WTC11 (cell line): ENCODE data around the gene ATP2C1. TPM values are rescaled to one million over a fixed set of nuclear protein-coding genes. Genes with fewer than 3 reads are reported as not detected.

Experiments
- CBFB ChIP-seq: sonication (generic); formaldehyde crosslinking; IDR thresholded peaks from 2 replicates; pipeline ENCODE4 v1.8.1; 2022; ENCODE audit warnings: mild to moderate bottlenecking, low read depth, missing genetic modification reagents
- CREB1 ChIP-seq: sonication (generic); formaldehyde crosslinking; IDR thresholded peaks from 2 replicates; pipeline ENCODE4 v1.8.0; 2023; ENCODE audit warnings: mild to moderate bottlenecking, missing genetic modification reagents
- ELF4 ChIP-seq: sonication (generic); formaldehyde crosslinking; IDR thresholded peaks from 2 replicates; pipeline ENCODE4 v1.8.1; 2022; ENCODE audit warnings: low read depth, mild to moderate bottlenecking, moderate library complexity, missing genetic modification reagents
- ESRRA ChIP-seq: sonication (generic); formaldehyde crosslinking; IDR thresholded peaks from 2 replicates; pipeline ENCODE4 v1.8.1; 2022; ENCODE audit warnings: mild to moderate bottlenecking, missing genetic modification reagents, borderline replicate concordance
- HMGA2 ChIP-seq: fragments of 250-450 bp; sonication (Bioruptor Pico); IDR thresholded peaks from 2 replicates; pipeline ENCODE4 v1.4.0; 2021; ENCODE audit warnings: mild to moderate bottlenecking, moderate library complexity
- IRF2 ChIP-seq: sonication (generic); formaldehyde crosslinking; IDR thresholded peaks from 2 replicates; pipeline ENCODE4 v1.8.0; 2022; ENCODE audit warnings: low read depth, missing genetic modification reagents, borderline replicate concordance
- KAT7 ChIP-seq: sonication (generic); formaldehyde crosslinking; IDR thresholded peaks from 2 replicates; pipeline ENCODE4 v1.8.1; 2023; ENCODE audit warnings: missing genetic modification reagents, mild to moderate bottlenecking, borderline replicate concordance
- MXD4 ChIP-seq: fragments of 250-450 bp; sonication (Bioruptor Pico); IDR thresholded peaks from 2 replicates; pipeline ENCODE4 v1.8.0; 2021; ENCODE audit warnings: mild to moderate bottlenecking, moderate library complexity, borderline replicate concordance
- MYBL2 ChIP-seq: sonication (generic); formaldehyde crosslinking; IDR thresholded peaks from 2 replicates; pipeline ENCODE4 v1.8.1; 2023; ENCODE audit warnings: mild to moderate bottlenecking, moderate library complexity, missing genetic modification reagents
- NFYB ChIP-seq: sonication (generic); formaldehyde crosslinking; conservative IDR thresholded peaks from 2 replicates; pipeline ENCODE4 v1.8.0; 2022; ENCODE audit warnings: low read depth, missing genetic modification reagents
- SOX15 ChIP-seq: fragments of 250-450 bp; sonication (Bioruptor Pico); IDR thresholded peaks from 2 replicates; pipeline ENCODE4 v1.9.0; 2021; ENCODE audit warnings: mild to moderate bottlenecking
- TEAD1 ChIP-seq: sonication (generic); formaldehyde crosslinking; IDR thresholded peaks from 2 replicates; pipeline ENCODE4 v1.8.0; 2022; ENCODE audit warnings: mild to moderate bottlenecking, missing genetic modification reagents
- ZNF232 ChIP-seq: sonication (generic); formaldehyde crosslinking; IDR thresholded peaks from 2 replicates; pipeline ENCODE4 v1.8.0; 2022; ENCODE audit warnings: mild to moderate bottlenecking, missing genetic modification reagents
- ZNF671 ChIP-seq: fragments of 250-450 bp; sonication (Bioruptor Pico); IDR thresholded peaks from 2 replicates; pipeline ENCODE4 v1.8.0; 2021; ENCODE audit warnings: mild to moderate bottlenecking
- total RNA-seq: library from RNA; stranded (reverse); gene quantifications from 3 replicates; pipeline ENCODE4 v1.2.3, GENCODE V29; 2021
- TF ChIP-seq, protein P1 (sequence below): sonication (generic); formaldehyde crosslinking; IDR thresholded peaks from 2 replicates; pipeline ENCODE4 v1.8.1; 2022; ENCODE audit warnings: low read depth, missing genetic modification reagents, borderline replicate concordance
- TF ChIP-seq, protein P2 (sequence below): fragments of 250-450 bp; sonication (Bioruptor Pico); conservative IDR thresholded peaks from 2 replicates; pipeline ENCODE4 v1.9.0; 2021; ENCODE audit warnings: mild to moderate bottlenecking
- TF ChIP-seq, protein P3 (sequence below): sonication (generic); formaldehyde crosslinking; IDR thresholded peaks from 2 replicates; pipeline ENCODE4 v1.8.1; 2022; ENCODE audit warnings: mild to moderate bottlenecking, missing genetic modification reagents, moderate library complexity, borderline replicate concordance
- TF ChIP-seq, protein P4 (sequence below): sonication (generic); formaldehyde crosslinking; IDR thresholded peaks from 2 replicates; pipeline ENCODE4 v1.8.1; 2022; ENCODE audit warnings: mild to moderate bottlenecking, moderate library complexity, missing genetic modification reagents
- TF ChIP-seq, protein P5 (sequence below): fragments of 200-600 bp; IDR thresholded peaks from 2 replicates; pipeline ENCODE4 v1.8.0; 2022; ENCODE audit warnings: antibody characterized with exemption
- TF ChIP-seq, protein P6 (sequence below): sonication (generic); formaldehyde crosslinking; IDR thresholded peaks from 2 replicates; pipeline ENCODE4 v1.8.1; 2023; ENCODE audit warnings: mild to moderate bottlenecking, missing genetic modification reagents, moderate library complexity
- TF ChIP-seq, protein P7 (sequence below): sonication (generic); formaldehyde crosslinking; IDR thresholded peaks from 2 replicates; pipeline ENCODE4 v1.8.0; 2022; ENCODE audit warnings: mild to moderate bottlenecking, missing genetic modification reagents
- TF ChIP-seq, protein P8 (sequence below): sonication (generic); formaldehyde crosslinking; IDR thresholded peaks from 2 replicates; pipeline ENCODE4 v1.8.0; 2023; ENCODE audit warnings: missing genetic modification reagents
- TF ChIP-seq, protein P9 (sequence below): sonication (generic); formaldehyde crosslinking; IDR thresholded peaks from 2 replicates; pipeline ENCODE4 v1.8.0; 2022; ENCODE audit warnings: mild to moderate bottlenecking, missing genetic modification reagents
- TF ChIP-seq, protein P10 (sequence below): fragments of 250-450 bp; sonication (Bioruptor Pico); IDR thresholded peaks from 2 replicates; pipeline ENCODE4 v1.8.0; 2021; ENCODE audit warnings: mild to moderate bottlenecking
- TF ChIP-seq, protein P11 (sequence below): sonication (generic); formaldehyde crosslinking; conservative IDR thresholded peaks from 2 replicates; pipeline ENCODE4 v1.8.1; 2022; ENCODE audit warnings: mild to moderate bottlenecking, missing genetic modification reagents

ATP2C1 gene
- total RNA-seq, 1 experiment from 2014 or later = 62.5 TPM

DNA sequence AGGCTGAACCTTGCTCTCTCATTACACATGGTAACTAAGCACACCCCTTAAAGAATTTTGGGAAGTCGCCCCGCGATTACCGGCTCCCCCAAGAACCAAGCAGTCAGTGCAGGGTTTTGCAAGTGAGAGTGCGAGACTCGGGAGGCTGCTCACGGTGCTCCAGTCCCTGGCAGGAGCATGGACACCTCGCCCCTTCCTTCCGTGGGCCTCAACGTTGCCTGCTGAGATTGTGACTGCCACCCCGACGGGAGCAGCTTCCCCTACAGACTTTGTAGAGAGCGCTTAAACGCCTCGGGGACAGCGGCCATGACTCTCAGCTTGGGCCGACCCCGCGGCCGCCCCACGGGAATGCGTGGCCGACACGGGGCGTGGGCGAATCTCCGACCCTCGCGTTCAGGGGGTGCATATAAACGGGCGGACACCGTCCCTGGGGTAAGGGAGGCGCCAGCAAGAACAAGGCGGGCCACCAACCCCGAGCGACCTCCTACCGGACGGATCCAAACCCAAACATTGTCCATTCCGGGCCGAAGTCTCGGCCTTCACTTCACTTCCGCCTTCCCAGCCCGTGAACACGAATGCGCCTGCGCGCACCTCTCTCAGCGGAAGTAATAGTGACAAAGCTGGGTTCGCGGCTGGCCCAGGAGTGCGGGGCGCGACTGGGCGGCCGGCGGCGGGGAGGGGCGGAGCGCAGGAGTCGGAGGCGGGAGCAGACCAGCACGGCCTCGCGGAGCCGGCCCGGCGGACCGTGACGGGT lies at the start of gene ATP2C1 (continued):
- TF ChIP-seq, protein P1, sequence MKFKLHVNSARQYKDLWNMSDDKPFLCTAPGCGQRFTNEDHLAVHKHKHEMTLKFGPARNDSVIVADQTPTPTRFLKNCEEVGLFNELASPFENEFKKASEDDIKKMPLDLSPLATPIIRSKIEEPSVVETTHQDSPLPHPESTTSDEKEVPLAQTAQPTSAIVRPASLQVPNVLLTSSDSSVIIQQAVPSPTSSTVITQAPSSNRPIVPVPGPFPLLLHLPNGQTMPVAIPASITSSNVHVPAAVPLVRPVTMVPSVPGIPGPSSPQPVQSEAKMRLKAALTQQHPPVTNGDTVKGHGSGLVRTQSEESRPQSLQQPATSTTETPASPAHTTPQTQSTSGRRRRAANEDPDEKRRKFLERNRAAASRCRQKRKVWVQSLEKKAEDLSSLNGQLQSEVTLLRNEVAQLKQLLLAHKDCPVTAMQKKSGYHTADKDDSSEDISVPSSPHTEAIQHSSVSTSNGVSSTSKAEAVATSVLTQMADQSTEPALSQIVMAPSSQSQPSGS (CRISPR knock-in tag) = no peak
- TF ChIP-seq ELF4 (CRISPR knock-in tag) (no peak), ZNF232 (peak; percentile 68; the same call in 1 of the 2 replicates), CBFB (no peak), HMGA2 (CRISPR knock-in tag) (no peak), TEAD1 (CRISPR knock-in tag) (no peak), ZNF671 (CRISPR knock-in tag) (no peak), SOX15 (CRISPR knock-in tag) (no peak), MXD4 (CRISPR knock-in tag) (no peak), MYBL2 (peak; percentile 62), CREB1 (CRISPR knock-in tag) (no peak), IRF2 (CRISPR knock-in tag) (no peak), NFYB (0 out of 2 replicates have a peak, but pooled peaks have one; percentile 11), KAT7 (CRISPR knock-in tag) (peak; percentile 23; the same call in 1 of the 2 replicates), ESRRA (CRISPR knock-in tag) (no peak)
- TF ChIP-seq, protein P2, sequence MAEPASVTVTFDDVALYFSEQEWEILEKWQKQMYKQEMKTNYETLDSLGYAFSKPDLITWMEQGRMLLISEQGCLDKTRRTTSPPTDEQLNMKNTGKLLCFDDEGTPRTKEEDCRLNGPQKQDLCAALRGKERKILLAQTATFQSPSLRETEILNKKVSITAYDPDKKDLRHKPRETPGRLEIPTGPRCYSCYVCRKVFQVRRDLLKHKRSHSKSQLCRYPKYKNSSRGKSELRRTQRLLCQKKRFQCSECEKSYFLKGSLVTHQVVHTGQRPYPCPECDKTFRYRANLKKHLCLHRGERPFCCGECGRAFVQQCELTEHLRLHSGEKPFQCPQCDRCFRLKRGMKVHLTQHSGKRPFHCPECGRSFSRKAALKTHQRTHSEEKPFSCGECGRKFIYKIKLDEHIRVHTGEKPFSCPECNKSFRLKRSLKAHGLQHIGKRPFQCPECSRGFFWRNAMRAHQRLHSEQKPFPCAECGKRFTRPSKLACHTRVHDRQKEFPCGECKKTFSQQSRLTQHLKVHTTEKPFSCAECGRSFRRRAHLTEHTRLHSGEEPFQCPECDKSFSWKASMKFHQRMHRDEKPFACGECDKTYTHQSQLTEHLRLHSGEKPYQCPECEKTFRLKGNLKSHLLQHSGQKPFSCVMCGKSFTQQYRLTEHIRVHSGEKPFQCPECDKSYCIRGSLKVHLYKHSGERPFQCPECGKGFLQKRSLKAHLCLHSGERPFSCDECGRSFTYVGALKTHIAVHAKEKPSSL = no peak
- TF ChIP-seq, protein P3, sequence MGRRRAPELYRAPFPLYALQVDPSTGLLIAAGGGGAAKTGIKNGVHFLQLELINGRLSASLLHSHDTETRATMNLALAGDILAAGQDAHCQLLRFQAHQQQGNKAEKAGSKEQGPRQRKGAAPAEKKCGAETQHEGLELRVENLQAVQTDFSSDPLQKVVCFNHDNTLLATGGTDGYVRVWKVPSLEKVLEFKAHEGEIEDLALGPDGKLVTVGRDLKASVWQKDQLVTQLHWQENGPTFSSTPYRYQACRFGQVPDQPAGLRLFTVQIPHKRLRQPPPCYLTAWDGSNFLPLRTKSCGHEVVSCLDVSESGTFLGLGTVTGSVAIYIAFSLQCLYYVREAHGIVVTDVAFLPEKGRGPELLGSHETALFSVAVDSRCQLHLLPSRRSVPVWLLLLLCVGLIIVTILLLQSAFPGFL (CRISPR knock-in tag) = no peak
- TF ChIP-seq, protein P4, sequence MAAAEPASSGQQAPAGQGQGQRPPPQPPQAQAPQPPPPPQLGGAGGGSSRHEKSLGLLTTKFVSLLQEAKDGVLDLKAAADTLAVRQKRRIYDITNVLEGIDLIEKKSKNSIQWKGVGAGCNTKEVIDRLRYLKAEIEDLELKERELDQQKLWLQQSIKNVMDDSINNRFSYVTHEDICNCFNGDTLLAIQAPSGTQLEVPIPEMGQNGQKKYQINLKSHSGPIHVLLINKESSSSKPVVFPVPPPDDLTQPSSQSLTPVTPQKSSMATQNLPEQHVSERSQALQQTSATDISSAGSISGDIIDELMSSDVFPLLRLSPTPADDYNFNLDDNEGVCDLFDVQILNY = peak; percentile 71; the same call in 1 of the 2 replicates
- TF ChIP-seq, protein P5, sequence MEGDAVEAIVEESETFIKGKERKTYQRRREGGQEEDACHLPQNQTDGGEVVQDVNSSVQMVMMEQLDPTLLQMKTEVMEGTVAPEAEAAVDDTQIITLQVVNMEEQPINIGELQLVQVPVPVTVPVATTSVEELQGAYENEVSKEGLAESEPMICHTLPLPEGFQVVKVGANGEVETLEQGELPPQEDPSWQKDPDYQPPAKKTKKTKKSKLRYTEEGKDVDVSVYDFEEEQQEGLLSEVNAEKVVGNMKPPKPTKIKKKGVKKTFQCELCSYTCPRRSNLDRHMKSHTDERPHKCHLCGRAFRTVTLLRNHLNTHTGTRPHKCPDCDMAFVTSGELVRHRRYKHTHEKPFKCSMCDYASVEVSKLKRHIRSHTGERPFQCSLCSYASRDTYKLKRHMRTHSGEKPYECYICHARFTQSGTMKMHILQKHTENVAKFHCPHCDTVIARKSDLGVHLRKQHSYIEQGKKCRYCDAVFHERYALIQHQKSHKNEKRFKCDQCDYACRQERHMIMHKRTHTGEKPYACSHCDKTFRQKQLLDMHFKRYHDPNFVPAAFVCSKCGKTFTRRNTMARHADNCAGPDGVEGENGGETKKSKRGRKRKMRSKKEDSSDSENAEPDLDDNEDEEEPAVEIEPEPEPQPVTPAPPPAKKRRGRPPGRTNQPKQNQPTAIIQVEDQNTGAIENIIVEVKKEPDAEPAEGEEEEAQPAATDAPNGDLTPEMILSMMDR = no peak; the same call in 1 of the 2 replicates
- TF ChIP-seq, protein P6, sequence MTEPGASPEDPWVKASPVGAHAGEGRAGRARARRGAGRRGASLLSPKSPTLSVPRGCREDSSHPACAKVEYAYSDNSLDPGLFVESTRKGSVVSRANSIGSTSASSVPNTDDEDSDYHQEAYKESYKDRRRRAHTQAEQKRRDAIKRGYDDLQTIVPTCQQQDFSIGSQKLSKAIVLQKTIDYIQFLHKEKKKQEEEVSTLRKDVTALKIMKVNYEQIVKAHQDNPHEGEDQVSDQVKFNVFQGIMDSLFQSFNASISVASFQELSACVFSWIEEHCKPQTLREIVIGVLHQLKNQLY (CRISPR knock-in tag) = no peak
- TF ChIP-seq, protein P7, sequence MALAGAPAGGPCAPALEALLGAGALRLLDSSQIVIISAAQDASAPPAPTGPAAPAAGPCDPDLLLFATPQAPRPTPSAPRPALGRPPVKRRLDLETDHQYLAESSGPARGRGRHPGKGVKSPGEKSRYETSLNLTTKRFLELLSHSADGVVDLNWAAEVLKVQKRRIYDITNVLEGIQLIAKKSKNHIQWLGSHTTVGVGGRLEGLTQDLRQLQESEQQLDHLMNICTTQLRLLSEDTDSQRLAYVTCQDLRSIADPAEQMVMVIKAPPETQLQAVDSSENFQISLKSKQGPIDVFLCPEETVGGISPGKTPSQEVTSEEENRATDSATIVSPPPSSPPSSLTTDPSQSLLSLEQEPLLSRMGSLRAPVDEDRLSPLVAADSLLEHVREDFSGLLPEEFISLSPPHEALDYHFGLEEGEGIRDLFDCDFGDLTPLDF (CRISPR knock-in tag) = no peak
- TF ChIP-seq, protein P8, sequence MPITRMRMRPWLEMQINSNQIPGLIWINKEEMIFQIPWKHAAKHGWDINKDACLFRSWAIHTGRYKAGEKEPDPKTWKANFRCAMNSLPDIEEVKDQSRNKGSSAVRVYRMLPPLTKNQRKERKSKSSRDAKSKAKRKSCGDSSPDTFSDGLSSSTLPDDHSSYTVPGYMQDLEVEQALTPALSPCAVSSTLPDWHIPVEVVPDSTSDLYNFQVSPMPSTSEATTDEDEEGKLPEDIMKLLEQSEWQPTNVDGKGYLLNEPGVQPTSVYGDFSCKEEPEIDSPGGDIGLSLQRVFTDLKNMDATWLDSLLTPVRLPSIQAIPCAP (CRISPR knock-in tag) = no peak
- TF ChIP-seq, protein P9, sequence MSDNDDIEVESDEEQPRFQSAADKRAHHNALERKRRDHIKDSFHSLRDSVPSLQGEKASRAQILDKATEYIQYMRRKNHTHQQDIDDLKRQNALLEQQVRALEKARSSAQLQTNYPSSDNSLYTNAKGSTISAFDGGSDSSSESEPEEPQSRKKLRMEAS = no peak
- TF ChIP-seq, protein P10, sequence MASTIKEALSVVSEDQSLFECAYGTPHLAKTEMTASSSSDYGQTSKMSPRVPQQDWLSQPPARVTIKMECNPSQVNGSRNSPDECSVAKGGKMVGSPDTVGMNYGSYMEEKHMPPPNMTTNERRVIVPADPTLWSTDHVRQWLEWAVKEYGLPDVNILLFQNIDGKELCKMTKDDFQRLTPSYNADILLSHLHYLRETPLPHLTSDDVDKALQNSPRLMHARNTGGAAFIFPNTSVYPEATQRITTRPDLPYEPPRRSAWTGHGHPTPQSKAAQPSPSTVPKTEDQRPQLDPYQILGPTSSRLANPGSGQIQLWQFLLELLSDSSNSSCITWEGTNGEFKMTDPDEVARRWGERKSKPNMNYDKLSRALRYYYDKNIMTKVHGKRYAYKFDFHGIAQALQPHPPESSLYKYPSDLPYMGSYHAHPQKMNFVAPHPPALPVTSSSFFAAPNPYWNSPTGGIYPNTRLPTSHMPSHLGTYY = no peak
- TF ChIP-seq, protein P11, sequence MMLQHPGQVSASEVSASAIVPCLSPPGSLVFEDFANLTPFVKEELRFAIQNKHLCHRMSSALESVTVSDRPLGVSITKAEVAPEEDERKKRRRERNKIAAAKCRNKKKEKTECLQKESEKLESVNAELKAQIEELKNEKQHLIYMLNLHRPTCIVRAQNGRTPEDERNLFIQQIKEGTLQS (CRISPR knock-in tag) = no peak
